Stimulated activated CD8-positive, alpha-beta memory T cell treated with anti-CD3 and anti-CD28 coated beads, Interleukin-7, amount 100 ng/mL, for 24 hours (primary cell): ENCODE data around the gene APOL4.
"Not testable (repeated sequence)": the region's sequence is repeated elsewhere in the genome, so short reads cannot be mapped to it uniquely, and the experiment has no call there.

ENCODE experiments used
- DNase-seq: peaks from one replicate; pipeline ENCODE4 v3.0.0-alpha.2; 2020; ENCODE audit warnings: low read depth

APOL4 gene

GRCh38 chr22:36208162-36208765 is 6.7 kb upstream of the APOL4 start:
- no peak for DNase-seq

GRCh38 chr22:36206255-36206654 is 4.6 kb upstream of the APOL4 start:
- no peak for DNase-seq

- not testable (repeated sequence) for DNase-seq
Measured at GRCh38 chr22:36205573-36205972, 4.0 kb upstream of the APOL4 start.

GRCh38 chr22:36204632-36205015 is 3.0 kb upstream of the APOL4 start:
- no peak for DNase-seq

- no peak for DNase-seq
Measured at GRCh38 chr22:36204001-36204631, 2.5 kb upstream of the APOL4 start.

GRCh38 chr22:36203441-36203840 is 1.8 kb upstream of the APOL4 start:
- not testable (repeated sequence) for DNase-seq

GRCh38 chr22:36202906-36203305 is 1.3 kb upstream of the APOL4 start:
- DNase-seq = not testable (repeated sequence)

- not testable (repeated sequence) for DNase-seq
Measured at GRCh38 chr22:36201025-36201424, 584 bp downstream of the APOL4 start.

GRCh38 chr22:36199001-36199551 is 2.5 kb downstream of the APOL4 start:
- DNase-seq = no peak

GRCh38 chr22:36198536-36198935 is 3.1 kb downstream of the APOL4 start:
- DNase-seq = no peak

- DNase-seq = no peak
Measured at GRCh38 chr22:36197514-36198146, 4.0 kb downstream of the APOL4 start.

- DNase-seq = no peak
Measured at GRCh38 chr22:36197065-36197440, 4.6 kb downstream of the APOL4 start.

- no peak for DNase-seq
Measured at GRCh38 chr22:36196254-36197064, 5.2 kb downstream of the APOL4 start.

- peak; percentile 14 for DNase-seq
Measured at GRCh38 chr22:36194971-36195370, 6.6 kb downstream of the APOL4 start.

GRCh38 chr22:36194385-36194784 is 7.2 kb downstream of the APOL4 start:
- DNase-seq = no peak

- DNase-seq = no peak
Measured at GRCh38 chr22:36193577-36193976, 8.0 kb downstream of the APOL4 start.

GRCh38 chr22:36193171-36193570 is 8.4 kb downstream of the APOL4 start:
- DNase-seq = no peak

- no peak for DNase-seq
Measured at GRCh38 chr22:36192542-36192941, 9.1 kb downstream of the APOL4 start.

- no peak for DNase-seq
Measured at GRCh38 chr22:36191106-36191836, 10.3 kb downstream of the APOL4 start.

GRCh38 chr22:36187862-36188261 is 13.7 kb downstream of the APOL4 start:
- not testable (repeated sequence) for DNase-seq

GRCh38 chr22:36185828-36186624 is 15.6 kb downstream of the APOL4 start:
- no peak for DNase-seq
